ENCODE data around the gene AFP.

DNA sequence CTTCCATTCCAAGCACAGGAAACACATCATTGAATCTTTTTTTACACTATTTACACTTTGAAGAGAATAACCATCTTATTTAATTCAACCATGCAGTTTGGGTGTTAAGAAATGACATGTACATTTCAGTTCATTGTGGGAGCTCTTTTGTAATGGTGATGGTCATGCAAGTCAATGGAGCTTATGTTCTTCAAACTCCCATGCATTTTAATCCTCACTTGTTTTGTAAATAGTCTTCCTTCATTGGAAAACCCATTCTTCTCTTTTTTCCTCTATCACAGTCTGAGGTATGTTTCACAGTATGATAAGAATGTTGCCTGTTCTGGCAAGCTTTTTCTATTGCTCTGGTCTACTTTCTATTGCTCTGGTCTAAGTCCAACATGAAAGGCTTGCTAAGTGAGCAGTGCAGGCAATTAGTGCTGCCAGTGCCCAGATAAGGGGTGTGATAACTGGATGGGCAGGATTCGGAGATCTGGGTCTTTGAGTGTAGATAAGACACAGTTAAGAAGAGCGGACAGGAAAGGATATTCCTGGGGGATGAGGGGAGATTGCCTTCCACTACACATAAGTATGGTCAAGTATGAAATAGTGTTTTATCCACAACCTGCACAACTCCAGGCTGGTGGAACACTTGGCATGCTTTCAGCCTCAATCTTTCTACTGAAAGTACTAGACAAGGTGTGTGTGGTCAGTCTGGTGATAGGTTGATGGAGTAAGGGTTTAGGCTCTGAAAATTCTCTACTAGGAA lies 17.1 kb downstream of the AFP start:
- TF ChIP-seq POLR2AphosphoS5 (IDR thresholded peaks at IDR 0.05; ENCODE audit: low read depth, low read length) = no peak
- no peak for TF ChIP-seq TAF1 (IDR thresholded peaks at IDR 0.05; ENCODE audit: low read depth, low read length)
- TF ChIP-seq SPI1 (IDR thresholded peaks at IDR 0.05; ENCODE audit: low read depth, low read length) = no peak

Measured in GM12891 (cell line).